NCI-H524 treated with DMSO at 0.1 percent for 48 hours (cell line): ENCODE data around the gene ALPP.
"Not testable (repeated sequence)": the region's sequence is repeated elsewhere in the genome, so short reads cannot be mapped to it uniquely, and the experiment has no call there.

Experiments used
- DNase-seq: peaks from one replicate; lab custom pipeline; 2025; lab: John Stamatoyannopoulos, UW

Gene ALPP

DNA sequence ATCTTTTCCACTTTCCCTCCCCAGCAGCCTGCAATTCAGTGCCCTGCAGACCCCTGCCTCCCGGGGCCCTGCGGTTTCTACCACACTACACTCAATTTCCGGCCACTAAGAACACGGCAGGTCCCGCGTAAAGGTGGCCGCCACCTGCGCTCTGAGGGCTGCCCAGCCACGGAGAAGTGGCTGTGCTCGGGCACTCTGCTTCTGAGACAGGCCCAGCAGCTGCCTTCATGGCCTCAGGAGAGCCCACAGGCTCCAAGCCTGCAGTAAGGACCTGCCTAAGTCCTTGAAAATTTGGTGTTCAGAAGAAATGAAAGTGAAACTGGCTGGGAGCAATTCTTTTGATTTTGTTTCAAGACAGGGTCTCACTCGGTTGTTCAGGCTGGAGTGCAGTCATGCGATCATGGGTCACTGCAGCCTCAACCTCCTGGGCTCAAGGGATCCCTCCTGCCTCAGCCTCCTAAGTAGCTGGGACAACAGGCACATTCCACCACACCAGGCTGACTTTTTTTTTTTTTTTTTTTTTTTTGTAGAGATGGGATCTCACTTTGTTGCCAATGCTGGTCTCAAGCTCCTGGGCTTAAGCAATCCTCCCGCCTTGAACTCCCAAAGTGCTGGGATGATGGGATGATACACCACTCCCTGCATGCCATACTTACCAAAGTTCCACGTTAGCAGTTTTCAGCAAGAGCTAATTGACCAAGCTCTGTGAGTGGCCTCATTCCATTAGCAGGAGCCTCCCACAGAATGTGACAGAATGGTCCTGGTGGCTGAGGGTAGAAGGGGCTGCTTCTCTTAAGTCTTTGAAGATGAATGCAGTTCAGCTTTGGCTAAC is 14.6 kb upstream of the ALPP start:
- DNase-seq, result no peak

DNA sequence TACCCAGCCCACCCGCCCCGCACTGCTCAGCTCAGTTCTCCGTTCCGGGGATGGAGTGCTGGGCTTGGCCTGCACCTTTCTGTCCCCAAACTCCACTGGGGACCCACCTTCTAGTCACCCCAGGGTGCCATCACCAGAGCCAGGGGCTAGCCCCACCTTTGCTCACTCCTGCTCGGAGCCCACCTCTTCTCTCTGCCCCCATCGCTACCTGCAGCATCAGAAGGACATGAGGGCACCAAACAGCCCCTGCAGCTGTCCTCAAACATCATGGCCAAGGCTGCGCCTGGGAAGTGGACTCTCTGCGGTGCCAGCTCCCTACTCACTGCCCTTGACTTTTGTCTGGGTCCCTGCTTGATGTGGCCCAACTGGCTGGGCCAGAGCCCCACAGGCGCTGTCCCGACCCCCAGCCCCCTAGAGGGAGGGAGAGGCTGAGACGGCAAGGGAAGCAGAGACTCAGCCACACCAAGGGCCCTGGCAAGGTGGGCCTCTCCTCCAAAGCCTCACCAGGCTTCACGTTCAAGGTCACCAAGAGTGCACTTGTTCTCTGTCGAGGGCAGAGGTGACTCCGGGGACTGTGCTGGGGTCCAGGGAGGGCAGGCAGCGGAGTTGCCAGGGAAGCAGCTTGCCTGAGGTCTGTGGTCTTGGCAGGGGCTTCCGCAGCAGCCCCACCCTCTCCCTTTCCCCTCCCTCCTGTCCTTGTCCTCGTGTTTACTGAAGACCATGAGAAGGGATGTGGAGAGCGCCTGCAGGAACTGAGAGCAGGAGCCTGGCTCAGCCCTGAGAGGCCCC is 13.6 kb upstream of the ALPP start:
- DNase-seq, result not testable (repeated sequence)

DNA sequence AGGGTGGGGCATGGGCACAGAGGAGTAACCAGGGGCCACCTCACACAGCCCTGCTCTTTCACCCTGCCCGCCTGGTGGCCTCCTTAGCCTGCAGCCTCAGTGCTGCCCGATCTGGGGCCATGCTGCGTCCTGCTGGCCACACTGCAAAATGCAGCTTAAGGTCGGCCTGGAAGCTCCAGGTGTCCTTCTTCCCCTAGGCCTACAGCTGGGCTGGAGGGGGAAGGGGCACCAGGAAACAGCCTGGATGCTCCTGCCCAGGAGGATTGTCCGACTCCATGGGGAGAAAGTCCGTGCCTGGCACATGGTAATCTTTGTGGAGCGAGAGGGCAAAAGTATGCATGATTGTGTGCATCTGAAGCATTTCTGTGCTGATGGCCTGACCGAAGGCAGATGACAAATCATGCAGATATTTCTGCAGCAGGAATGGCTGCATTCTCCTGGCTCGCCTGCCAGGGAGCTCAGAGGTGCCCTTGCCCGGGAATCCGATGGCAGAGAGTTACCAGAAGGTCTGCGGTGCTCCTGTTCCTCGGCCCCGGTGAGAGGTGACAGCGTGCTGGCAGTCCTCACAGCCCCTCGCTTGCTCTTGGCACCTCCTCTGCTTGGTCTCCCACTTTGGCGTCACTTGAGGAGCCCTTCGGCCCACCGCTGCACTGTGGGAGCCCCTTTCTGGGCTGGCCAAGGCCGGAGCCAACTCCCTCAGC is 12.8 kb upstream of the ALPP start:
- no peak for DNase-seq

DNA sequence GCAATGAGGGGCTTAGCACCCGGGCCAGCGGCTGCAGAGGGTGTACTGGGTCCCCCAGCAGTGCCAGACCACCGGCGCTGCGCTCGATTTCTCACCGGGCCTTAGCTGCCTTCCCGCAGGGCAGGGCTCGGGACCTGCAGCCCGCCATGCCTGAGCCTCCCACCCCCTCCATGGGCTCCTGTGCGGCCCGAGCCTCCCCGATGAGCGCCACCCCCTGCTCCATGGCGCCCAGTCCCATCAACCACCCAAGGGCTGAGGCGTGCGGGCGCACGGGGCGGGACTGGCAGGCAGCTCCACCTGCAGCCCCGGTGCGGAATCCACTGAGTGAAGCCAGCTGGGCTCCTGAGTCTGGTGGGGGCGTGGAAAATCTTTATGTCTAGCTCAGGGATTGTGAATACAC is 12.1 kb upstream of the ALPP start:
- not testable (repeated sequence) for DNase-seq

DNA sequence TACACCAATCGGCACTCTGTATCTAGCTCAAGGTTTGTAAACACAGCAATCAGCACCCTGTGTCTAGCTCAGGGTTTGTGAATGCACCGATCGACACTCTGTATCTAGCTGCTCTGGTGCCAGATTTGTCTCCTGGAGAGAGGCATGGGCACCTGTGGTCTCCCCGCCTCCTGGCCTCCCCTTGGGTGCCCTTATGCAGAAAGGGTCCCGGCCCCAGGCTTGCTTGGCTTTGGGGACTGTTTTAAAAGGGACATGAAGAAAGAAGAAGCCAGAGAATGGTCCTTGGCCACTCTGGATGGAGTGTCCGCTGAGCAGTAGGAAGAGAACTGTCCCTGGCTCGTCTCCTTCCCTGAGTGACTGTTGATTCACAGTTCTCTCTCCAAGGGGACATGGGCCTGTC is 11.5 kb upstream of the ALPP start:
- no peak for DNase-seq

DNA sequence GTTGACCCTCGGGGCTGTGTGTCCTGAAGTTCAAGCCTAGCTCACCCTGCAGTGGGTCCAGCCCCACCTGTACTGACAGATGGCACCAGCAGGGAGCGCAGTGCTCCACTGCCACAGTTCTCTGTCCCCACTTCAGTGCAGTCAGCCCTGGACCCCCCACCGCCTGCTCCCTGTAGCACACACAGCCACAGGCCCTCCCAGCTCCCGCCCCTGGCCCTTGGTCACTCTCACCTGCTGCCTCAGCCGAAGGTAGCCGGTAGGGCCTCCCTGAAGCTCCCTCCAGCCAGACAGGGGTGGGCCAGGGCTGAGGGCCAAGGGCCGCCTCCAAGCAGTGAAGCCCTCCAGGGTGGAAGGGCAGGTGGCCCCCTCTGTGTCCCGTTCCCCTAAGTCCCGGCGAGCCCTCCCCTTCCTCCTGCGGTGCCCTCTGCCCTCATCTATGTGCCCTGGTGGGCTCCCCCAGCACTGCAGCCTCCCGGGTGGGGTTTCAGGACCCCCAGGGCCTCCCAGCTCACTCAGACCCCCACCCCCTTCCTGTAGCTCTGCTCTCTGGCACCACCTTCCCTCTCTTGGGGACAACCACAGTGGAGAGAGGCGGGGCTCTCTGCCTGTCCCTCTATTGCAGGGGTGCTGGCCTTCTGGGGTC is 10.8 kb upstream of the ALPP start:
- DNase-seq, result no peak

DNA sequence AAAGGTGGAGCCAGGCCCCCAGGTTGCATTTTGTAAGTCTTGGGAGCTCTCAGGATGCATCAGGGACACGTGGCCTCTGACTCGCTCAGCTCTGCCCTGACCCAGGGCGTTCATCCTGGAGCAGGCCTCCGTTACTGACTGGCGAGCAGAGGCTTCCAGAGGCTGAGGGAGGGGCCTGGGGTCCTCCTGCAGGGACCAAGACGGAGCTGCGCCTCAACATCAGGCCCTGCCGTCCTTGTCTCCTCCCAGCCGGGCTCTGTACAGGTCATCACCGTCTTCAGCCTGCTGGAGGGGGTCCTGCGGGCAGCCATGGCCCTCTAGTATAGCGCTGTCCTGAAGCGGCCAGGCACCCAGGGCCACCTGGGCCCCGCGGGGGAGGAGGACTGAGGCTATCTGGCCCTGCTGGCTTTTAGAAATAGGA is 10.2 kb upstream of the ALPP start:
- DNase-seq, result no peak

DNA sequence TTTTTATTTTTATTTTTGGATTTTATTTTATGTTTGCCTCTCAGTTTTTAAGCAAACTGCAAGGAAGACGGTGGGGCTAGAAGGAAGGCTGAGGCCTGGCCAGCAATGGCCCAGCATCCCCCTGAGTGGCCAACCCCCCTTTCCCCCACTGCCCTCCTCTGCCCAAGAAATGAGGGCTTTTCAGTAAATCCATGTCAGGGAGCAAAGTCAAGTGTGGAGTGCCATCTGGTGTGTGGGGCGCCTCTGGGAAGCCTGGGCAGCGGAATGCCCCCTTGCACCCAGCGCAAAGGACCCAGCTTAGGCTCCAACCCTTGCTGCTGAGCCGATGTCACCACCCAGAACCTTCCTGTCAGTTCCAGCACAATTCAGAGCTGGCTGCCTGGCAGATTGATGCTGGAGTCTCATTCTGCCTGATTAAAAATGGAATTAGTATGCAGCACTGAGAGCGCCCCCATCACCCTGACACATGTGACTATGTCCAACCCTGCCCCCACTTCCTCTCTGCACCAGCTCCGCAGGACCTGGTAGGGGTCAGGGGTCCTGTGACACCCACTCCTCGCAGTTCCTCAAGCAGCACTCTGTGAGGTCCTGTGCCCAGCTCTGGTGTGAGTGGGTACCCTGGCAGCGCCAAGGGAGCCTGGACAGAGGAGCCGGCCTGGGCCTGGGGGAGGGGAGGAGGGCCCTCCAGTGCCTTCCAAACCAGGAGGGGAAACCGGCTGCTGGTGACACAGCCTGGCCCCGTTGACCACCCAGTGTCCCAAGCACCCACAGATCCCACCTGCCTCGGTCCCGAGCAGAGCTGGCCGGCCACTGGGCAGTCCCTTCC is 9.2 kb upstream of the ALPP start:
- DNase-seq, result no peak

DNA sequence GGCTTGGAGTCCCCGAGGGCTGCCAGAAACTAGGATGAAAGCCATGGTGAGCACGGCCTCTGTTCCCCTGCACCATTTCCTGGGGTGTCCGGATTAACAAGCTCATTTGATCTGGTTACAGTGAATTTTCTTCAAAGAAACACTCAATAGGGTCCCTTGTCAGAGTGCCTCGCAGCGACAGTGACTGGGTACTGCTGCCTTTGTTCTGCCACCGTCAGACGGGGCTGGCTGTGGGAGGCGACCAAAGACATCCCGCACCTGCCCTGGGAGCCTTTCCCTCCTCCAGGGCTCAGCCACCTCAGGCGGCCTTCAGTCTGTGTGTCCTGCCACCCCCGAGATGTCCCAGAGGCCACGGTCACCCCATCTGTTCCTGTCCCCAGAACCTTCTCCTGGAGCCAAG is 8.5 kb upstream of the ALPP start:
- not testable (repeated sequence) for DNase-seq

DNA sequence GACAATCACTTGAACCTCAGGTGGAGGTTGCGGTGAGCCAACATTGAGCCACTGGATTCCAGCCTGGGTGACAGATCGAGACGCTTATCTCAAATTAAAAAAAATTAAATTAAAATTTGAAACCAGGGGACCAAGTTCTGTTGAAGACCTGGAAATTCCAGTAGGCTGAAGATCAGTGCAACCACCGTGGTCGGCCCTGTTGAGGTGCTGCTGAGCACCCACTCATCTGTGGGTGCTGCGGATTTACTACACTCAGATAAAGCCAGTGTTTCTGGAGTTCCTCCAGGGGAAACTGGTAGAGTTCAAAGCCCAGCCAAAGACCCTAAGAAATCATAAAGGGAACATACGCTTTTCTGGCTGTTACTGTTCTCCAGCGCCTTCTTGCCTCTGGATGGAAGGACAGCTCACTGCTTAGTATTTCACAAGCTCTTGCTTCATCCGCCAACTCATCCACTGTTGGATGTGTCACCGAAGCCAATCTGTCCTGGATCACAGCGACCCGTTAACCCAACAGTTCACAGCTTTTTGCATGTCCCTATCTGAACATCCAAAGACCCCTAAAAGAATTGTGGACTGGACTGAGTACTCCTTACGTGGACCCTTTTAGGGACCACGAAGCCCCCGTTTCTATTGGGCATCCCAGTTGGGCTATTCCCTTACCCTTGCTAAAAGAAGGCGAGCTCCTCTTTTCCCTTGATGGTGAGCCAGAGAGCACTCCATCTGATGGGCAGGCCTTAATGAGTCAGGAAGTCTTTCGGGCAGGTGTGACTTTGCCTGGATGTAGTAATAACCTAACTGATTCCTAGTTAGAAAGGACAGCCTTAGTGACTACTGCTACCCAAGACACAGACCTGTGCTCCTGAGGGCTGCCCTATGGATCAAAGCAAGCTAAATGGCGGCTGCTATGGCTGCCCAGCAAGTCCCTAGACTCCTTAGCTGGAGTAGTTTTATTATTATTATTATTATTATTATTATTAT is 6.0 kb upstream of the ALPP start:
- no peak for DNase-seq

DNA sequence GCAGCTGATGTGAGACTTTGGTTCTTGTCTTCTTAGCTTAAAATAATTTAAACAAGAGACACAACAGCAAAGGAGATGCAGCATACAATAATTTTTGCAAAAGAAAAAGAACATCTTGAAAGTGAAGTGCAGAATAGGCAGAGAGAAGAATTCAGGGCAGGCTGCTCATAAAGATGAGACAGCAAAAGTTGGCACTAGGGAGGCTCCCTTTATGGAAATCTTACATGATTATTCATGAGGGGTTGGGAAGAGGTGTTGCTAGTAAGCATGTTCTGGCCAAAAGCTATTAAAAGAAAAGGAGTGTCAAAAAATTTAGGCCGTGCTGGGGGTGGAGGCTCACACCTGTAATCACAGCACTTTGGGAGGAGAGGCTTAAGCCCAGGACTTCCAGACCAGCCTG is 4.2 kb upstream of the ALPP start:
- DNase-seq, result no peak

DNA sequence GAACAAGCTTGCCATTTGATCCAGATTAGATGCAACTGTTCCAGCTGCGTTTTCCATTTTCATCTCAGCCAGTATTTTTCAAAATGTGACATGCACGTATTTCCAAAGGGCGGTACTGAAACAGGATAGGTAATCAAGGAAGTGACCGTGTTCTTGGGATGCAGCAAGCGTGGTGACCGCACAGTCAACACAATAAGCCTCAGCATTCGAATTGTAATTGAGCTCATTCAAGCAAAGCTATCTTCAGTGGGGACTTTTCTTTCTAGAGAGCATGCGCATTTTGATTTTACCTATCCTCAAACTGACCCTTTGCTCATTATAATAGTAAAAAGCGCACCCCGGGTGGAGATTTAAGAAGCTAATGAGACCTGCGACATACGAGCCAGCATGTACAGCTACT is 3.4 kb upstream of the ALPP start:
- DNase-seq, result no peak

DNA sequence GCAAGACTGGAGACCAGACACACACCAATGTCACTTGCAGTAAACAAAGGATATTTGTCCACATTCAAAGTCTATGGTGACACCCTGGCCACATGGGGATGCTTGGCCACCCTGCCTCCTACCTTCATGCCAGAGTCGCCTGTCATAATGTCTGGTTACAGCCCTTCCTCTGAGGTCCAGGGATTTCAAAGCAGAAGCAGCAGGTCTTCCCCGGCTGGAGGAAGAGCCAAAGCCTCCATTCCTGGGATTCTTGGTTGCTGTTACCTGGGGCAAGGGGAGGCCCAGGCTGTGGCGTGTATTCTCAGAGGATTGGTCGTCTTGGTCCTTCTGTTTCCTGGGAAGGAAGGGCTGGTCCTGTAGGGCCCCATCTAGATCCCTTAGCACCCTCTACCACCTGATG is 2.3 kb upstream of the ALPP start:
- DNase-seq, result no peak

DNA sequence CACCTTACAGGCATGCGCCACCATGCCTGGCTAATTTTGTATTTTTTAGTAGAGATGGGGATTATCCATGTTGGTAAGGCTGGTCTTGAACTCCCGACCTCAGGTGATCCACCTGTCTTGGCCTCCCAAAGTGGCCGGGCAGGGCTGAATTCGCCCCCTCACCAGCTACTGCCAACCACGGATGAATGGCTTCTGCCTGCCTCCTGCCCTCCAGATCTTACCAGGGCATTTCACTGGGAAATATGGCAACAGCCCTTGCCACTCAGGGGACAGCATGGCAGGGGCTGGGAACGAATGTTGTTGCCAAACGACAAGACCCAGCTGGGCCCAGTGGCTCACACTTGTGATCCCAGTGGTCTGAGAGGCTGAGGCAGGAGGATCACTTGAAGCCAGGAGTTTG is 1.8 kb upstream of the ALPP start:
- no peak for DNase-seq

DNA sequence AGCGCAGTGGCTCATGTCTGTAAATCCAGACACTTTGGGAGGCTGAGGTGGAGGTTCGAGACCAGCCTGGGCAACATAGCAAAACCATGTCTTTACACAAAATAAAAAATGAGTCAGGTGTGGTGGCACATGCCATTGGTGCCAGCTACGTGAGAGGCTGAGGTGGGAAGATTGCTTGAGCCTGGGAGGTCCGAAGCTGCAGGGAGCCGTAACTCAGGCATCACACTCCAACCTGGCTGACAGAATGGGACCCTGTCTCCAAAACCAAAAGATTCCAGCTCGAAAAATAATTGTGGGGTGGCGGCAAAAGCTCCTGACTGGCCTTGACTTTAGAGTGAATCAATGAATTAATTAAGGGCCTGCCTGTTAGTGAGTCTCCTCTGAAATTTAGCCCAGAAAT is 1.2 kb upstream of the ALPP start:
- no peak for DNase-seq

DNA sequence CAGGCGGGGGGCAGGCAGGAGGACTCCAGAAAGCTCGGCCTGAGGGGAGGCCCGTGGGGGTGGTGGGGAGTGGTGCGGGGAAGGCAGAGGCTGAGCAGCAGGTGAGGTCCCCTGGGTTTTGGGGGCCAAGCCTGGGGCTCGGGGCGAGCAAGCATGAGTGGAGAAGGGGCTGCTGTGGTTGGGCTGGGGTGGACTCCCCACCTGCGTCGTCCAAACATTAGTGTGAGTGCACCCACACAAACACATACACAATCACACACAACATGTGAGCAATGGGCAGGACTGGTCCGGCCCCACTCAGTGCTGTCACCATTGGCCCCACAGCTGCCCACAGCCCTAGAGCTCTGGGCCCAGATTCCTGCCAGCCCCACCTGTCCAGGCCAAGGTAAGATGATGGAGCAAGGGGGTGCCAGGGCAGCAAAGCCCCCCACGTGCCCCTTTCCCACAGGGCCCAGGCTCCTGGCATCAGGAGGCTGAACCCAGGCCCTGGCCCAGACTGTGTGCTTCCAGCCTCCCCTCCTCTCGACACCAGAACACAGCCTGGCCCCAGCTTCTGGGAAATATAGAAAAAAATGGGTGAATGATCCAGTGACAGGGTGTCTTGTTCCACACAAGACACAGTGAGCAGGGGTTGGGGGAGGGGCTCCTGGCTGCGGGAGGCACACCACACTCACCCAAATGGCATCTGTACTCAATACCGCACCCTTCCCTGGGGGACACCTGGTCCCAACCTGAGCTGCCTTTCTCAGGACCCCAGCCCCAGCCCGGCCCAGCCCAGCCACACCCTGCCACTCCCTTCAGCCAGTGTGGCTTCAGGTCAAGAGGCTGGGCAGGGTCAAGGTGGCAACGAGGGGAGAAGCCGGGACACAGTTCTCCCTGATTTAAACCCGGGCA is 463 bp upstream of the ALPP start:
- DNase-seq, result no peak

DNA sequence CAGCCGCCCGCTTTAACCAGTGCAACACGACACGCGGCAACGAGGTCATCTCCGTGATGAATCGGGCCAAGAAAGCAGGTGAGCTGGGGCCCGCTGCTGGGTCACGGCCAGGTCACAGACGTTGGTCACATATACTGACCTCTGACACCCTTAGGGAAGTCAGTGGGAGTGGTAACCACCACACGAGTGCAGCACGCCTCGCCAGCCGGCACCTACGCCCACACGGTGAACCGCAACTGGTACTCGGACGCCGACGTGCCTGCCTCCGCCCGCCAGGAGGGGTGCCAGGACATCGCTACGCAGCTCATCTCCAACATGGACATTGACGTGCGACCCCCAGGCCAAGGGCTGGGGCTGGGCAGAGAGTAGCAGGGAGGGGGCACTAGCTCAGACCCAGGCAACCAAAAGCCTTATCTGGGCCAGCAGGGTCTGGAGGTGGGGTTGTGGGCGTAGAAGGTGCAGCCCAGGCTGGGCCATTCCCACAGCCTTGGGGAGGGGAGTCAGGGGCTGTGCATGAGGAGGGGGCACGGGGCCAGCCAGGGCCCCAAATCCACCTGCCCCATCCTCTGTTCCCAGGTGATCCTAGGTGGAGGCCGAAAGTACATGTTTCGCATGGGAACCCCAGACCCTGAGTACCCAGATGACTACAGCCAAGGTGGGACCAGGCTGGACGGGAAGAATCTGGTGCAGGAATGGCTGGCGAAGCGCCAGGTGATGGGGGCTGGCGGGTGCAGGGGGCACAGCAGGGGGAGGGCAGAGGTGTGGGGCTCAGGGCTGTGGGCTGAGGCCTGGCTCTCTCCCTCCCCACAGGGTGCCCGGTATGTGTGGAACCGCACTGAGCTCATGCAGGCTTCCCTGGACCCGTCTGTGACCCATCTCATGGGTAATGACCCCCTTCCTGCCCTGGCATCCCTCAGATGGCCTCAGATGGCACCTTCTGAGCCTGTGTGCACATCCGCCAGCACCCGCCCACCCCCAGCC is 1.3 kb downstream of the ALPP start:
- not testable (repeated sequence) for DNase-seq
